Measurements from ENCODE around the gene ZP4.

Gene ZP4

DNA sequence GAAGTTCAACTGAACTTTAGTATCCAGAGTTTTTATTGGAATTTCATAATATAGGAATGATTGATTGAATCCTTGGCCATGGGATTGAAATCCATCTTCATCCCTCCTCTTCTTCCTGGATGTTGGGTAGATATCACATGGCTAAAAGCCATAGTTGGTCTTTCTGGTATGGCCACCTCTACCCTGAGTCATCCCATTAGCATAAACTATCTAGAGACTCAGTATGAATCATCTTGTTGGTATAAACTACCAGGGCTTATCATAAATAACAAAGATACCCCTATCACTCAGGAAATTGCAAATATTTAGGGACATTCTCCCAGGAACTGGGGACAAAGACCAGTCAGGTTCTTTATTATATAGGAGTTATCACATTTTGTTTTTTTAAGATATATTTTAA is 21.2 kb upstream of the ZP4 start:
- no peak overlapping the region for H3K4me3 ChIP-seq (ENCODE audit: insufficient read depth in 1 of 2, low read depth in 1 of 2, low read length in 2 of 2)

DNA sequence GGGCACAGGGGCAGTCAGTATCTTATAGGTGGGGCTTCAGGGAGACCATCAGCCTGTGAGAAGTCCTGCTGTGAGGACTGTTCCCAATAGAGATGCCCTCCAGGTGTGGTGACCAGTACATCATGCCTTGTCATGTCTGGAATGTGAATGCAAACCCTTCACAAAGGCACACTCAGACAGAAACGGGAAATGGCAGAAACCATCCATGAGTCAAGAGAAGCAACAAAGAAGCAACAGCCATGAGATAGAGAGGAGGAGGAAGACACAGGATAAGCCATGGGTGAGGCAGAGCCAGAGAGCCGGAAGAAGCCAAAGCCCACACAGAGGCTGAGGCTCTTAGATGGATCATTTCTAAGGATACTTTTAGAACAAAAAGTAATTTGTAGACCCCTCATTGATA is 20.1 kb upstream of the ZP4 start:
- Histone ChIP-seq H4K91ac (ENCODE audit: low read length) (no peak overlapping the region), H2AFZ (ENCODE audit: low read depth, low read length) (no peak overlapping the region), H3K27me3 (ENCODE audit: control insufficient read depth in 1 of 2, insufficient read depth in 1 of 2, low read length in 2 of 2) (no peaks in the 10 kb centered on the region), H3K4me1 (ENCODE audit: control insufficient read depth, insufficient read depth, low read depth, low read length) (no peaks in the 10 kb centered on the region), H3K18ac (ENCODE audit: low read depth in 1 of 2, low read length in 2 of 2) (no peak overlapping the region), H3K14ac (ENCODE audit: low read length in 2 of 2) (no peak overlapping the region), H3K9me3 (ENCODE audit: control insufficient read depth, low read length) (peaks cover 19% of the 10 kb centered on the region), H3K9ac (ENCODE audit: low read length) (no peak overlapping the region), H3K4me3 (ENCODE audit: insufficient read depth in 1 of 2, low read depth in 1 of 2, low read length in 2 of 2) (no peak overlapping the region), H3K4me2 (ENCODE audit: low read length, poor library complexity, severe bottlenecking) (no peak overlapping the region), H2BK12ac (ENCODE audit: low read length in 2 of 2) (no peak overlapping the region), H3K79me1 (replicated peaks; ENCODE audit: low read length, poor library complexity, severe bottlenecking) (no peaks in the 10 kb centered on the region), H3K36me3 (ENCODE audit: control insufficient read depth in 1 of 2, insufficient read depth in 2 of 2, low read depth in 1 of 2, low read length in 2 of 2) (no peaks in the 10 kb centered on the region), H4K8ac (ENCODE audit: low read length) (no peak overlapping the region), H2BK15ac (ENCODE audit: low read depth, poor library complexity, severe bottlenecking) (no peak overlapping the region), H3K4ac (ENCODE audit: low read depth in 1 of 2, low read length in 2 of 2) (no peak overlapping the region), H2AK5ac (ENCODE audit: low read length, severe bottlenecking) (no peak overlapping the region), H3K23ac (ENCODE audit: low read length in 2 of 2) (no peak overlapping the region), H3K27ac (ENCODE audit: low read length, poor library complexity, severe bottlenecking) (no peak overlapping the region), H2BK5ac (ENCODE audit: low read depth, low read length, poor library complexity, severe bottlenecking) (no peak overlapping the region), H2BK120ac (ENCODE audit: low read depth, low read length) (no peak overlapping the region)
- DNase-seq, result no peak
- 100% methylated on average over 2 of the region's 2 CpGs for WGBS

More for the DNA sequence above, 21.2 kb upstream of the ZP4 start:
- Histone ChIP-seq H3K4ac (ENCODE audit: low read depth in 1 of 2, low read length in 2 of 2) (no peak overlapping the region), H3K4me1 (ENCODE audit: control insufficient read depth, insufficient read depth, low read depth, low read length) (no peaks in the 10 kb centered on the region), H2BK5ac (ENCODE audit: low read depth, low read length, poor library complexity, severe bottlenecking) (no peak overlapping the region), H2AFZ (ENCODE audit: low read depth, low read length) (no peak overlapping the region), H3K23ac (ENCODE audit: low read length in 2 of 2) (no peak overlapping the region), H3K27ac (ENCODE audit: low read length, poor library complexity, severe bottlenecking) (no peak overlapping the region), H3K9me3 (ENCODE audit: control insufficient read depth, low read length) (peaks cover 23% of the 10 kb centered on the region), H4K91ac (ENCODE audit: low read length) (no peak overlapping the region), H3K79me1 (replicated peaks; ENCODE audit: low read length, poor library complexity, severe bottlenecking) (no peaks in the 10 kb centered on the region), H3K9ac (ENCODE audit: low read length) (no peak overlapping the region), H4K8ac (ENCODE audit: low read length) (no peak overlapping the region), H3K36me3 (ENCODE audit: control insufficient read depth in 1 of 2, insufficient read depth in 2 of 2, low read depth in 1 of 2, low read length in 2 of 2) (no peaks in the 10 kb centered on the region), H3K14ac (ENCODE audit: low read length in 2 of 2) (no peak overlapping the region), H3K18ac (ENCODE audit: low read depth in 1 of 2, low read length in 2 of 2) (no peak overlapping the region), H3K4me2 (ENCODE audit: low read length, poor library complexity, severe bottlenecking) (no peak overlapping the region), H2AK5ac (ENCODE audit: low read length, severe bottlenecking) (no peak overlapping the region), H2BK12ac (ENCODE audit: low read length in 2 of 2) (no peak overlapping the region), H3K27me3 (ENCODE audit: control insufficient read depth in 1 of 2, insufficient read depth in 1 of 2, low read length in 2 of 2) (no peaks in the 10 kb centered on the region), H2BK120ac (ENCODE audit: low read depth, low read length) (no peak overlapping the region), H2BK15ac (ENCODE audit: low read depth, poor library complexity, severe bottlenecking) (no peak overlapping the region)
- peak; percentile 40 for DNase-seq

DNA sequence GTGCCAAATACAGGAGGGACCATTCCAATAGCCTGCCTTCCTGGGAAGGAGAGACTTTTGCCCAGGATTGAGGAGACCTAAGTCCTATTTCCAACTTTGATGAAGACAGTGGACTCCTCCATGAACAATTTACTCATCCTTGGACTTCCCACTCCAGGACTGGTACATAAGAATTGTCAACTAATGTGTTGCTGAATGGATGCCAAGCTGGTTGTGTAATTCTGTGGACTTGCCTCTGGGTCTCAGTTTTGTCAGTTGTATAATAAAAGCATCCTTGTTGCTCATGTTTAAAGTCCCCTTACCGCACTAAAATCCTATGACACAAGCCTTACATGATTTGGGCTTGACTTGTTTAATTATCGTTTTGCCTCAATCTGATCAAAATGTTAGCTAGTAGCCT is 13.2 kb upstream of the ZP4 start:
- WGBS, result 100% methylated on average over 1 of the region's 2 CpGs
- H3K79me1 ChIP-seq (replicated peaks; ENCODE audit: low read length, poor library complexity, severe bottlenecking), result no peaks in the 10 kb centered on the region

GRCh38 chr1:237902960-237903743 is 12.4 kb upstream of the ZP4 start:
- Histone ChIP-seq H3K4me3 (ENCODE audit: insufficient read depth in 1 of 2, low read depth in 1 of 2, low read length in 2 of 2) (no peak overlapping the region), H3K27me3 (ENCODE audit: control insufficient read depth in 1 of 2, insufficient read depth in 1 of 2, low read length in 2 of 2) (no peaks in the 10 kb centered on the region), H2AFZ (ENCODE audit: low read depth, low read length) (no peak overlapping the region), H2BK15ac (ENCODE audit: low read depth, poor library complexity, severe bottlenecking) (no peak overlapping the region), H3K36me3 (ENCODE audit: control insufficient read depth in 1 of 2, insufficient read depth in 2 of 2, low read depth in 1 of 2, low read length in 2 of 2) (no peaks in the 10 kb centered on the region), H2BK5ac (ENCODE audit: low read depth, low read length, poor library complexity, severe bottlenecking) (no peak overlapping the region), H3K27ac (ENCODE audit: low read length, poor library complexity, severe bottlenecking) (no peak overlapping the region), H2AK5ac (ENCODE audit: low read length, severe bottlenecking) (no peak overlapping the region), H2BK120ac (ENCODE audit: low read depth, low read length) (no peak overlapping the region), H3K9ac (ENCODE audit: low read length) (no peak overlapping the region), H4K8ac (ENCODE audit: low read length) (no peak overlapping the region), H3K4ac (ENCODE audit: low read depth in 1 of 2, low read length in 2 of 2) (no peak overlapping the region), H3K14ac (ENCODE audit: low read length in 2 of 2) (no peak overlapping the region), H3K79me1 (replicated peaks; ENCODE audit: low read length, poor library complexity, severe bottlenecking) (no peaks in the 10 kb centered on the region), H4K91ac (ENCODE audit: low read length) (no peak overlapping the region), H3K9me3 (ENCODE audit: control insufficient read depth, low read length) (no peaks in the 10 kb centered on the region), H3K4me1 (ENCODE audit: control insufficient read depth, insufficient read depth, low read depth, low read length) (no peaks in the 10 kb centered on the region), H3K18ac (ENCODE audit: low read depth in 1 of 2, low read length in 2 of 2) (no peak overlapping the region), H3K23ac (ENCODE audit: low read length in 2 of 2) (no peak overlapping the region), H3K4me2 (ENCODE audit: low read length, poor library complexity, severe bottlenecking) (no peak overlapping the region), H2BK12ac (ENCODE audit: low read length in 2 of 2) (no peak overlapping the region)
- 82% methylated on average over 3 of the region's 4 CpGs for WGBS
- DNase-seq, result no peak

More for the DNA sequence above, 13.2 kb upstream of the ZP4 start:
- Histone ChIP-seq H3K27me3 (ENCODE audit: control insufficient read depth in 1 of 2, insufficient read depth in 1 of 2, low read length in 2 of 2) (no peaks in the 10 kb centered on the region), H4K91ac (ENCODE audit: low read length) (no peak overlapping the region), H3K4me2 (ENCODE audit: low read length, poor library complexity, severe bottlenecking) (no peak overlapping the region), H3K14ac (ENCODE audit: low read length in 2 of 2) (no peak overlapping the region), H3K9me3 (ENCODE audit: control insufficient read depth, low read length) (no peaks in the 10 kb centered on the region), H2AFZ (ENCODE audit: low read depth, low read length) (no peak overlapping the region), H3K23ac (ENCODE audit: low read length in 2 of 2) (no peak overlapping the region), H3K4ac (ENCODE audit: low read depth in 1 of 2, low read length in 2 of 2) (no peak overlapping the region), H2BK15ac (ENCODE audit: low read depth, poor library complexity, severe bottlenecking) (no peak overlapping the region), H2BK120ac (ENCODE audit: low read depth, low read length) (no peak overlapping the region), H3K9ac (ENCODE audit: low read length) (no peak overlapping the region), H4K8ac (ENCODE audit: low read length) (no peak overlapping the region), H3K4me1 (ENCODE audit: control insufficient read depth, insufficient read depth, low read depth, low read length) (no peaks in the 10 kb centered on the region), H3K27ac (ENCODE audit: low read length, poor library complexity, severe bottlenecking) (no peak overlapping the region), H3K18ac (ENCODE audit: low read depth in 1 of 2, low read length in 2 of 2) (no peak overlapping the region), H2BK5ac (ENCODE audit: low read depth, low read length, poor library complexity, severe bottlenecking) (no peak overlapping the region), H3K36me3 (ENCODE audit: control insufficient read depth in 1 of 2, insufficient read depth in 2 of 2, low read depth in 1 of 2, low read length in 2 of 2) (no peaks in the 10 kb centered on the region), H2AK5ac (ENCODE audit: low read length, severe bottlenecking) (no peak overlapping the region), H2BK12ac (ENCODE audit: low read length in 2 of 2) (no peak overlapping the region), H3K4me3 (ENCODE audit: insufficient read depth in 1 of 2, low read depth in 1 of 2, low read length in 2 of 2) (no peak overlapping the region)
- DNase-seq, result no peak

Data from mesenchymal stem cell (in vitro differentiated cells and primary cell).